T-helper 2 cell treated with Interferon-gamma antibody and Interleukin-4, amounts not matched to agents 5 μg/mL and 100 μg/mL, for 36 hours (primary cell): ENCODE measurements around the gene TP53I13.

ENCODE experiments used
- DNase-seq: peaks from one replicate; pipeline ENCODE4 v3.0.0; 2021; ENCODE audit warnings: low spot score
- H3K27ac Mint-ChIP-seq: one replicate; pipeline ENCODE4 v1.8.0; 2021; ENCODE audit warnings: mild to moderate bottlenecking, mixed read lengths
- H3K27me3 Mint-ChIP-seq: one replicate; pipeline ENCODE4 v1.8.0; 2021; ENCODE audit warnings: low read depth, mixed read lengths
- H3K36me3 Mint-ChIP-seq: one replicate; pipeline ENCODE4 v1.8.0; 2021; ENCODE audit warnings: low read depth, mixed read lengths
- H3K4me1 Mint-ChIP-seq: one replicate; pipeline ENCODE4 v1.8.0; 2021; ENCODE audit warnings: low read depth, mixed read lengths
- H3K4me3 Mint-ChIP-seq: one replicate; pipeline ENCODE4 v1.8.0; 2022; ENCODE audit warnings: mild to moderate bottlenecking, moderate library complexity, mixed read lengths
- H3K9me3 Mint-ChIP-seq: one replicate; pipeline ENCODE4 v1.8.0; 2021; ENCODE audit warnings: mixed read lengths

Gene TP53I13

DNA sequence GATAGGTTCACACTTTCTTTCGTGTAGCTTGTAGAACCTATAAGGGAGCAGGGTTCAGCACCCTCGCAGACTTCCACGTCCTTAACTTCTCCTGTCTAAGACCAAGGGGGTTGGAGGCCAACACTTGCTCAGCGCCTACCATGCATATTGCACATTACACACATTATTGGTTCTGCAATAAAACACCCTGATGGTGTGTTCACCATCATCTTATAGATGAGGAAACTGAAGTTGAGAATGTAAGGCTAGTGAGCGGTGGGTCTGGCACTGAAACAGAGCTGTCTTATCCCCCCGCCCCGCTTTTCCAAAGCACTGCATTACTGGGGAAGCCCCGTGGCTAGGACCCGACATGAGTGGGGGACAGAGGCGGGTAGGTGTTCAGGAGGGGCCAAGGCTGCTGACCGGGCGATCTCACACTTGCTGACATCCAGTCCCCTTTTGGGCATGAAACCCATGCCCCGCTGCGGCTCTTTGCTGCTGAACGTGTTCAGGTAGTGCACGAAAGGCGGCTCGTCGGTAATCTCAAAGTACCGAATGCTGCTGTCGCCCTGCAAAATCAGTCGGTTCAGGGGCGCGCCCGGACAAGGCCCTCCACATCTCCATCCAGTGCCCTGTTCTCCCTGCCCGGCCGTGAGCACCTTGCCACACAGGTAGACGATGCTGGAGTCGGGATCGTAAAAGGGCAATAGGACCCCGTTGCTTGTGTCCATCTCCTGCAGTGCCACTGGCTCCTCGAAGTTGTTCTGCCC is 48.0 kb downstream of the TP53I13 start:
- Mint-ChIP-seq H3K4me1 (peaks cover 34% of the 10 kb centered on the region), H3K36me3 (no peaks in the 10 kb centered on the region), H3K9me3 (no peaks in the 10 kb centered on the region), H3K27ac (peak overlapping the region; percentile 87), H3K27me3 (peaks cover 10% of the 10 kb centered on the region), H3K4me3 (peak overlapping the region; percentile 85)
- no peak for DNase-seq

GRCh38 chr17:29617125-29617480 is 48.6 kb downstream of the TP53I13 start:
- Mint-ChIP-seq H3K27ac (peak overlapping the region; percentile 87), H3K9me3 (no peaks in the 10 kb centered on the region), H3K4me3 (peak overlapping the region; percentile 85), H3K27me3 (peaks cover 11% of the 10 kb centered on the region), H3K36me3 (no peaks in the 10 kb centered on the region), H3K4me1 (peaks cover 37% of the 10 kb centered on the region)
- DNase-seq: peak; percentile 90

DNA sequence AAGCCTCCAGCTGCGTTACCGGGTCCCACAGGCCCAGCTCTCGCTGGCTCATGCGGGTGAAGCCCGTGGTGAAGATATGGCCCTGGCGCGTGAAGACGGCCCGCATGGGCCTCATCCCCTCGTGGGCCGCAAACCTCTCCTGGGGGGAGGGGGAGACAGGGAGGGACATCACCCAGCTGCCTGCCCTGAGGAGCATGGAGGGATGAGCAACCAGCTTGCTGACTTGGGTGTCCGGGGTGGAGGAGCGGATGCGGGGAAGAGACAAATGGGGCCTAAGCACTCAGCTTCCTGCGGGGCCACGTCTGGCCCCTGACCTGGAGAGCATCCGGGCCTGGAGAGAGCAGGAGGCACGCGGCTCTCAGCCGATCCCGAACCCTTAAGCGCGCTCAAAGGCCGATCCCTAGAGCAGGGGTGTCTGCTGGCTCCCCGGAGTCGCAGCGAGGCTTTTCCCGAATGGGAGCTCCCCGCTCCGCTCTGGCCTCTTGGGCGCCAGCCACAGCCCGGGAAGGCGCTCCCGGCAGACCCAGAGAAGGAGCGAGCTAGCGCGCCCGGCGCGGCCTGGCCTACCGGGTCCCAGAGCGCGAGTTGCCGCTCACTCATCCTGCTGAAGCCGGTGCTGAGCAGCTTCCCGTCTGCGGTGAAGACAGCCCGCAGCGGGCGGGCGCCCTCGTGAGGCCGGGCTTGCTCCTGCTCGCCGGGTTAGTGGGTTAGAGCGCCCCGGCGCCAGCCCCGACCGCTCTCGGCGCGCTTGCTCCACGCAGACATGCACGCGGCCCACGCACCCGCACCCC is 49.2 kb downstream of the TP53I13 start:
- Mint-ChIP-seq H3K4me1 (peaks cover 38% of the 10 kb centered on the region), H3K9me3 (no peaks in the 10 kb centered on the region), H3K4me3 (peak overlapping the region; percentile 85), H3K27me3 (peaks cover 11% of the 10 kb centered on the region), H3K36me3 (no peaks in the 10 kb centered on the region), H3K27ac (peak overlapping the region; percentile 87)
- peak; percentile 88 for DNase-seq

GRCh38 chr17:29618272-29619065 is 50.0 kb downstream of the TP53I13 start:
- H3K4me1 Mint-ChIP-seq: peaks cover 44% of the 10 kb centered on the region
- H3K4me3 Mint-ChIP-seq: no peak overlapping the region
- no peak for DNase-seq
- H3K27me3 Mint-ChIP-seq: peaks cover 11% of the 10 kb centered on the region
- no peaks in the 10 kb centered on the region for H3K36me3 Mint-ChIP-seq
- no peaks in the 10 kb centered on the region for H3K9me3 Mint-ChIP-seq
- peak overlapping the region; percentile 20 for H3K27ac Mint-ChIP-seq

GRCh38 chr17:29619251-29619650 is 50.8 kb downstream of the TP53I13 start:
- Mint-ChIP-seq H3K27me3 (peaks cover 11% of the 10 kb centered on the region), H3K4me1 (peaks cover 44% of the 10 kb centered on the region), H3K27ac (no peak overlapping the region), H3K36me3 (no peaks in the 10 kb centered on the region), H3K4me3 (no peak overlapping the region), H3K9me3 (no peaks in the 10 kb centered on the region)
- no peak for DNase-seq

GRCh38 chr17:29620271-29620670 is 51.8 kb downstream of the TP53I13 start:
- Mint-ChIP-seq H3K27me3 (peaks cover 11% of the 10 kb centered on the region), H3K9me3 (no peaks in the 10 kb centered on the region), H3K27ac (no peak overlapping the region), H3K4me3 (no peak overlapping the region), H3K36me3 (peaks cover 2% of the 10 kb centered on the region), H3K4me1 (peaks cover 43% of the 10 kb centered on the region)
- DNase-seq: no peak

GRCh38 chr17:29620779-29621500 is 52.4 kb downstream of the TP53I13 start:
- H3K27me3 Mint-ChIP-seq: peaks cover 9% of the 10 kb centered on the region
- peaks cover 7% of the 10 kb centered on the region for H3K36me3 Mint-ChIP-seq
- no peak for DNase-seq
- H3K4me3 Mint-ChIP-seq: peak overlapping the region; percentile 11
- no peak overlapping the region for H3K27ac Mint-ChIP-seq
- H3K4me1 Mint-ChIP-seq: peaks cover 42% of the 10 kb centered on the region
- no peaks in the 10 kb centered on the region for H3K9me3 Mint-ChIP-seq

GRCh38 chr17:29621751-29622194 is 53.3 kb downstream of the TP53I13 start:
- H3K4me1 Mint-ChIP-seq: peaks cover 37% of the 10 kb centered on the region

More at GRCh38 chr17:29621751-29622194, 53.3 kb downstream of the TP53I13 start:
- no peak for DNase-seq
- Mint-ChIP-seq H3K27ac (no peak overlapping the region), H3K4me3 (peak overlapping the region; percentile 66), H3K36me3 (peaks cover 8% of the 10 kb centered on the region), H3K27me3 (peaks cover 4% of the 10 kb centered on the region), H3K9me3 (no peaks in the 10 kb centered on the region)
